Measurements from ENCODE around the gene PPP1R37.

- TF ChIP-seq TAF1 (IDR thresholded peaks at IDR 0.05; ENCODE audit: low read depth, low read length) (peak; percentile 60), POU2F2 (IDR thresholded peaks at IDR 0.05; ENCODE audit: low read depth, low read length) (no peak), POLR2A (IDR thresholded peaks at IDR 0.05; ENCODE audit: low read depth, low read length) (peak; percentile 59; the same call in 1 of the 2 replicates), POLR2AphosphoS5 (IDR thresholded peaks at IDR 0.05; ENCODE audit: low read depth, low read length) (peak; percentile 61; the same call in 1 of the 2 replicates), SPI1 (IDR thresholded peaks at IDR 0.05; ENCODE audit: low read depth, low read length) (no peak)
Measured at GRCh38 chr19:45076029-45076850, 16.7 kb upstream of the PPP1R37 start, which contains the start of gene ZNF296.
